HG02981 (cell line): Measurements from ENCODE around the gene PRKCB.

Experiments
- ATAC-seq: cut with Tn5 transposase; IDR thresholded peaks from one replicate; pipeline ENCODE4 v1.9.1; 2021; ENCODE audit warnings: mild to moderate bottlenecking, moderate library complexity; ENCODE audit not compliant: unreplicated experiment

Gene PRKCB

GRCh38 chr16:23836078-23836403 is 258 bp downstream of the PRKCB start:
- peak; percentile 3 for ATAC-seq

- ATAC-seq, result peak; percentile 17
These were observed 875 bp downstream of the PRKCB start for GRCh38 chr16:23836404-23837311.

- ATAC-seq, result no peak
These were observed 1.9 kb downstream of the PRKCB start for GRCh38 chr16:23837553-23838308.

GRCh38 chr16:23838485-23839142 is 2.8 kb downstream of the PRKCB start:
- ATAC-seq, result no peak

- no peak for ATAC-seq
These were observed 4.5 kb downstream of the PRKCB start for GRCh38 chr16:23840310-23840709.

- peak; percentile 66 for ATAC-seq
These were observed 6.4 kb downstream of the PRKCB start for GRCh38 chr16:23842137-23842600.

- ATAC-seq, result peak; percentile 46
These were observed 7.4 kb downstream of the PRKCB start for GRCh38 chr16:23843143-23843542.

GRCh38 chr16:23847251-23847650 is 11.5 kb downstream of the PRKCB start:
- no peak for ATAC-seq

- ATAC-seq, result no peak
These were observed 12.2 kb downstream of the PRKCB start for GRCh38 chr16:23847948-23848347.

GRCh38 chr16:23848958-23849357 is 13.2 kb downstream of the PRKCB start:
- no peak for ATAC-seq

- no peak for ATAC-seq
These were observed 17.2 kb downstream of the PRKCB start for GRCh38 chr16:23852794-23853562.

- ATAC-seq, result no peak
These were observed 19.2 kb downstream of the PRKCB start for GRCh38 chr16:23855010-23855409.

- ATAC-seq, result no peak
These were observed 20.5 kb downstream of the PRKCB start for GRCh38 chr16:23856251-23856709.

GRCh38 chr16:23857256-23857880 is 21.6 kb downstream of the PRKCB start:
- no peak for ATAC-seq

GRCh38 chr16:23857881-23858269 is 22.1 kb downstream of the PRKCB start:
- no peak for ATAC-seq

- ATAC-seq, result no peak
These were observed 22.8 kb downstream of the PRKCB start for GRCh38 chr16:23858542-23858941.

GRCh38 chr16:23859713-23860269 is 24.0 kb downstream of the PRKCB start:
- no peak for ATAC-seq

- ATAC-seq, result no peak
These were observed 26.1 kb downstream of the PRKCB start for GRCh38 chr16:23861874-23862273.

- ATAC-seq, result no peak
These were observed 26.8 kb downstream of the PRKCB start for GRCh38 chr16:23862556-23862955.
